CD8-positive, alpha-beta memory T cell (primary cell): ENCODE data around the gene GLP2R. TPM values are rescaled to one million over a fixed set of nuclear protein-coding genes. Genes with fewer than 3 reads are reported as not detected.

Source experiments
- CTCF ChIA-PET: fragments of 350-600 bp; sonication (Branson Sonifier 250); formaldehyde crosslinking; loops from one replicate; lab custom pipeline; 2021; ENCODE audit warnings: antibody characterized with exemption; lab: Charles Lee
- POLR2A ChIA-PET: fragments of 350-600 bp; sonication (Branson Sonifier 250); formaldehyde crosslinking; loops from one replicate; lab custom pipeline; 2021; ENCODE audit warnings: antibody characterized with exemption; lab: Charles Lee
- DNase-seq, 5 donors: peaks; one replicate each; pipeline versions ENCODE4 v3.0.0 to v3.0.0-alpha.2; 2020 to 2022; ENCODE audit warnings: mixed read lengths in 1 of 5
- H3K27ac ChIP-seq: one replicate; pipeline ENCODE4 v1.7.0; 2013; ENCODE audit warnings: low read depth, mild to moderate bottlenecking, low read length, moderate library complexity
- H3K27me3 ChIP-seq: 2 replicates; pipeline ENCODE4 v1.7.0; 2013; ENCODE audit warnings: low read length, mild to moderate bottlenecking; ENCODE audit not compliant: insufficient read depth, poor library complexity, severe bottlenecking
- H3K36me3 ChIP-seq: 2 replicates; pipeline ENCODE4 v1.7.0; 2013; ENCODE audit warnings: mild to moderate bottlenecking, low read length, moderate library complexity; ENCODE audit not compliant: insufficient read depth
- H3K4me1 ChIP-seq: 2 replicates; pipeline ENCODE4 v1.7.0; 2013; ENCODE audit warnings: mild to moderate bottlenecking, low read length, moderate library complexity; ENCODE audit not compliant: insufficient read depth
- H3K4me3 ChIP-seq: 2 replicates; pipeline ENCODE4 v1.7.0; 2013; ENCODE audit warnings: mild to moderate bottlenecking, low read length
- H3K9me3 ChIP-seq: 2 replicates; pipeline ENCODE4 v1.7.0; 2013; ENCODE audit warnings: mild to moderate bottlenecking, low read length
- H3K27ac Mint-ChIP-seq, 8 donors: one replicate each; pipeline ENCODE4 v1.8.0; 2020 to 2021; ENCODE audit warnings: mixed read lengths in 8 of 8, mild to moderate bottlenecking in 6 of 8, inconsistent platforms in 3 of 8, moderate library complexity in 3 of 8
- H3K27me3 Mint-ChIP-seq, 2 donors: one replicate each; pipeline ENCODE4 v1.8.0; 2020 to 2021; ENCODE audit warnings: mixed read lengths in 2 of 2, mild to moderate bottlenecking in 1 of 2, moderate library complexity in 1 of 2
- H3K36me3 Mint-ChIP-seq, 3 donors: one replicate each; pipeline ENCODE4 v1.8.0; 2020 to 2021; ENCODE audit warnings: mixed read lengths in 3 of 3, inconsistent platforms in 1 of 3, mild to moderate bottlenecking in 1 of 3
- H3K4me1 Mint-ChIP-seq, 3 donors: one replicate each; pipeline ENCODE4 v1.8.0; 2020 to 2021; ENCODE audit warnings: mixed read lengths in 3 of 3, inconsistent platforms in 1 of 3, mild to moderate bottlenecking in 1 of 3
- H3K4me3 Mint-ChIP-seq, 7 donors: one replicate each; pipeline ENCODE4 v1.8.0; 2020 to 2021; ENCODE audit warnings: mixed read lengths in 7 of 7, mild to moderate bottlenecking in 6 of 7, moderate library complexity in 4 of 7, inconsistent platforms in 2 of 7
- H3K9me3 Mint-ChIP-seq, 5 donors: one replicate each; pipeline ENCODE4 v1.8.0; 2020 to 2022; ENCODE audit warnings: mixed read lengths in 5 of 5, mild to moderate bottlenecking in 3 of 5, moderate library complexity in 2 of 5, inconsistent platforms in 1 of 5
- polyA plus RNA-seq: library from polyadenylated mRNA; unstranded; fragments of 300-500 nt; fragmentation: Illumina TruSeq; gene quantifications from one replicate; pipeline ENCODE4 v1.2.3, GENCODE V29; 2021
- total RNA-seq, 2 experiments: library from RNA; stranded (reverse); gene quantifications; one replicate each; pipeline ENCODE4 v1.2.3, GENCODE V29; 2021

GLP2R gene
- total and polyA plus RNA-seq, 3 experiments from 2014 or later = not detected

DNA sequence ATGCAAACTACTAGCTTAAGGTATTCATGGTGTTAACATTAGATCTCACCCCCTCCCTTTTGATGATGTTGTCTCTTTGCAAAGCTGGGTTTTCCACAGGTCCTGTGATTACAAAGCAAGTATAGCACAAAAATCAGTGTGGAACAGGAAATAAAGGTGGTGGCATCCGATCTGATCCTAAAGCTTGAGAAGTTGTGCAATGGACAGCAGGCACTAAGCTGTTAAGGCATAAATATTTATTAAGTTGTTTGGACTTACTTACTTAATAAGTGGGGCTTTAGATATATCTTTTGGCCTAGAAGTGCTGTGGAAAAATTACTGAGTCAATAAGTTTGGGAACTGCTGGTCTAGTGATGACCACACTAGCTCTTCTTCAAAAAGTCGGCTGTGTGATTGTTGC lies 5.0 kb downstream of the GLP2R start:
- Mint-ChIP-seq H3K36me3 (no peaks in the 10 kb centered on the region), H3K9me3 (peaks cover 0 to 2% (median 0%) of the 10 kb centered on the region in 5 donors), H3K27ac (no peak overlapping the region), H3K27me3 (peaks cover 0 to 8% of the 10 kb centered on the region in 2 donors), H3K4me3 (no peak overlapping the region), H3K4me1 (no peaks in the 10 kb centered on the region)
- Histone ChIP-seq H3K27me3 (no peaks in the 10 kb centered on the region), H3K4me3 (no peak overlapping the region), H3K4me1 (no peaks in the 10 kb centered on the region), H3K9me3 (no peaks in the 10 kb centered on the region), H3K27ac (no peak overlapping the region), H3K36me3 (no peaks in the 10 kb centered on the region)
- DNase-seq = no peak
- POLR2A ChIA-PET = no interaction called here
- CTCF ChIA-PET = no interaction called here

- ChIA-PET POLR2A (no interaction called here), CTCF (no interaction called here)
- Histone ChIP-seq H3K36me3 (no peaks in the 10 kb centered on the region), H3K9me3 (no peaks in the 10 kb centered on the region), H3K27me3 (no peaks in the 10 kb centered on the region), H3K4me3 (no peak overlapping the region), H3K4me1 (no peaks in the 10 kb centered on the region), H3K27ac (no peak overlapping the region)
- Mint-ChIP-seq H3K4me3 (no peak overlapping the region), H3K36me3 (no peaks in the 10 kb centered on the region), H3K4me1 (no peaks in the 10 kb centered on the region), H3K27me3 (peaks cover 5 to 16% of the 10 kb centered on the region in 2 donors), H3K9me3 (peaks cover 0 to 2% (median 0%) of the 10 kb centered on the region in 5 donors), H3K27ac (no peak overlapping the region)
- no peak for DNase-seq
Measured at GRCh38 chr17:9833922-9834321, 8.2 kb downstream of the GLP2R start.

DNA sequence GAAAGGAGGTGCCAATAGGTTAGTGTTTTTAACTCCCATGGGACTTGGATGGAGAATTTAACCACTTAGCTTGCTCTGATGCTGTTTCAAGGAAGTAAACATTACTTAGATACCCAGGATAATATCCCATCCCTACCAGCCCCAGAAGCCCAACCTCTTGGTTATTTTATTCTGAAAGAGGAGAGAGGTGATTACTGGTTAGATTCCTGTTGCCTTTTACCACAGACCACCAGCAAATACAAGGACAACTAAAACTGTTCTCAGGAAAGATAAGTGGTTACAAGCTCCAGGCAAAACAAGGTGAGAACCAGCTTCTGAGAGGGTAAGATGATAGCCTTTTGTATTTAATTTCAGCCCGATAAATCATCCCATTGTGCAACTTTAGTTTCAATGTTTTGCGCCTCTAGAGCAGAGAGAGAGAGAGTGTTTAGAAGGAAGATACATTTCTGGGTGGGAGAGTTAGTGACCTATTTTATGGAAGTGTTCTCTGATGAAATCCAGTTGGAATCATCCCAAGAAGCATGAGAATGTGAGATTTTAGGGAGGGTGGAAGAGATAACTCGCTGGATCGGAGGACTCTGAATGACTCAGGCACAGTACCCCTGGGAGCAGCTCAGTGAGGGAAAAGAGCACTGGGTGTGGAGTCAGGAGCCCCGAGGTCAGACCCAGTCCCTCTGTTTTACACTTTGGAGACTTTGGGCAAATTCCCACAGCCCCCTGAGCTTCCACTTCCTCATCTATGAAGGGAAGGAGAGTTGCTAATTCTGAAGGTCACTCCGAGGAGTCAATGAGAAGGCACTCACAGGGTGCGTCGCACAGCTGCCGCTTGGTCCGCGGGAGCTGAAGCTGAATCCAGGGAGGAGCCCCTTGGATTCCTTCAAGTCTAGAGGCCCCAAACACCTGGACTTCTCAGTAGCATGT lies 12.1 kb downstream of the GLP2R start:
- H3K27ac Mint-ChIP-seq = no peak overlapping the region
- no peaks in the 10 kb centered on the region for H3K36me3 Mint-ChIP-seq
- Histone ChIP-seq H3K36me3 (no peaks in the 10 kb centered on the region), H3K27ac (no peak overlapping the region), H3K9me3 (no peaks in the 10 kb centered on the region), H3K4me1 (no peaks in the 10 kb centered on the region), H3K4me3 (no peak overlapping the region), H3K27me3 (no peaks in the 10 kb centered on the region)
- ChIA-PET CTCF (no interaction called here), POLR2A (no interaction called here)
- no peak for DNase-seq
- no peak overlapping the region for H3K4me3 Mint-ChIP-seq
- peaks cover 16 to 28% of the 10 kb centered on the region in 2 donors for H3K27me3 Mint-ChIP-seq
- no peaks in the 10 kb centered on the region for H3K4me1 Mint-ChIP-seq
- peaks cover 0 to 2% (median 0%) of the 10 kb centered on the region in 5 donors for H3K9me3 Mint-ChIP-seq

GRCh38 chr17:9839433-9839832 lies 13.7 kb downstream of the GLP2R start:
- Mint-ChIP-seq H3K9me3 (no peaks in the 10 kb centered on the region), H3K36me3 (no peaks in the 10 kb centered on the region), H3K27ac (no peak overlapping the region), H3K4me1 (no peaks in the 10 kb centered on the region), H3K4me3 (no peak overlapping the region), H3K27me3 (peaks cover 20 to 30% of the 10 kb centered on the region in 2 donors)
- ChIA-PET POLR2A (no interaction called here), CTCF (no interaction called here)
- Histone ChIP-seq H3K4me3 (no peak overlapping the region), H3K36me3 (no peaks in the 10 kb centered on the region), H3K27ac (no peak overlapping the region), H3K4me1 (no peaks in the 10 kb centered on the region), H3K27me3 (no peaks in the 10 kb centered on the region), H3K9me3 (no peaks in the 10 kb centered on the region)
- no peak for DNase-seq

DNA sequence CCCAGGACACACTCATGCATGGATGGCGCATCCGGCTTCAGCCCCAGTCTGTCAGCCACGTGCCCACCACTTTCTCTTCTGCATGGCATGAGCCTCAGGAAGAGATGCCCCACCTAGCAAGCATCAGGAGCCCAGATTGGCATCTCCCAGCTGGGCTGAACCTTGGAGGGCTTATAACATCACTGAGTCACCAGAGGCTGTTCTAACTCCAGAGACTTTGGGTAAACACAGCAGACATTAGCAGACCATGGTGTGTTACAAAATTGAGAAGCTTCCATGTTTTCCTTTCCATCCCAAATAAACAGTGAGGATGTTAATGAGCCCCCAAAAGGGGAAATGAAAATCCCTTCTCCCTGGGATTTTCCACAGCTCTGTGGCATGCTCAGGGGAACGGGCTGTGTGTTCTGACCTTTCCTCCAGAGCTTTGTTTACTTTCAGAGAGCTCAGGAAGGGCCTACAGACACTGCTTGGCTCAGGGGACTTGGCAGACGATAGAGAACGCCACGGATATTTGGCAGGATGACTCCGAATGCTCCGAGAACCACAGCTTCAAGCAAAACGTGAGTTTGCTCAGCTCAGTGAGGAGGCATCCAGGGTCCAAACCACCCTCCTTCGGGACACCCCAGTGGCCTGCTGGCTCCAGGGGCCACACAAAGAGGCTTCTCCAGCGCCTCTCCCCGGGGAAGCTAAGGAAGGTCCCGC lies 16.5 kb downstream of the GLP2R start:
- Histone ChIP-seq H3K4me3 (no peak overlapping the region), H3K9me3 (no peaks in the 10 kb centered on the region), H3K27ac (no peak overlapping the region), H3K36me3 (no peaks in the 10 kb centered on the region), H3K27me3 (no peaks in the 10 kb centered on the region), H3K4me1 (no peaks in the 10 kb centered on the region)
- POLR2A ChIA-PET = no interaction called here
- Mint-ChIP-seq H3K4me3 (no peak overlapping the region), H3K36me3 (no peaks in the 10 kb centered on the region), H3K27ac (no peak overlapping the region), H3K4me1 (no peaks in the 10 kb centered on the region), H3K9me3 (no peaks in the 10 kb centered on the region), H3K27me3 (peaks cover 19 to 29% of the 10 kb centered on the region in 2 donors)
- CTCF ChIA-PET = no interaction called here
- DNase-seq = no peak

- Histone ChIP-seq H3K4me1 (no peaks in the 10 kb centered on the region), H3K36me3 (no peaks in the 10 kb centered on the region), H3K27ac (no peak overlapping the region), H3K9me3 (no peaks in the 10 kb centered on the region), H3K4me3 (no peak overlapping the region), H3K27me3 (no peaks in the 10 kb centered on the region)
- peaks cover 18 to 27% of the 10 kb centered on the region in 2 donors for H3K27me3 Mint-ChIP-seq
- no peak overlapping the region for H3K4me3 Mint-ChIP-seq
- H3K9me3 Mint-ChIP-seq = no peaks in the 10 kb centered on the region
- no peaks in the 10 kb centered on the region for H3K4me1 Mint-ChIP-seq
- POLR2A ChIA-PET = no interaction called here
- H3K27ac Mint-ChIP-seq = no peak overlapping the region
- CTCF ChIA-PET = no interaction called here
- no peak for DNase-seq
- no peaks in the 10 kb centered on the region for H3K36me3 Mint-ChIP-seq
Measured at GRCh38 chr17:9843152-9844010, 17.7 kb downstream of the GLP2R start.

GRCh38 chr17:9844153-9844552 lies 18.4 kb downstream of the GLP2R start:
- Mint-ChIP-seq H3K4me3 (no peak overlapping the region), H3K27me3 (peaks cover 15 to 19% of the 10 kb centered on the region in 2 donors), H3K4me1 (no peaks in the 10 kb centered on the region), H3K9me3 (no peaks in the 10 kb centered on the region), H3K27ac (no peak overlapping the region), H3K36me3 (no peaks in the 10 kb centered on the region)
- Histone ChIP-seq H3K9me3 (no peaks in the 10 kb centered on the region), H3K4me3 (no peak overlapping the region), H3K27me3 (no peaks in the 10 kb centered on the region), H3K36me3 (no peaks in the 10 kb centered on the region), H3K27ac (no peak overlapping the region), H3K4me1 (no peaks in the 10 kb centered on the region)
- ChIA-PET POLR2A (no interaction called here), CTCF (no interaction called here)
- DNase-seq = no peak
